Retinal pigment epithelial cell (primary cell): ENCODE results near the gene ST3GAL3.
A peak's percentile ranks its signal among the peaks of the same experiment; 100 is the strongest.

Experiments
- DNase-seq: peaks from one replicate; pipeline ENCODE4 v3.0.0-alpha.2; 2010; ENCODE audit warnings: low read depth
- H3K4me3 ChIP-seq: 2 replicates; pipeline ENCODE4 v1.5.1; 2011; ENCODE audit warnings: mild to moderate bottlenecking, low read length, control low read depth, moderate library complexity
- CTCF ChIP-seq: conservative IDR thresholded peaks from 2 replicates; pipeline ENCODE4 v1.5.1; 2011; ENCODE audit warnings: low read depth, low read length, control low read depth, inconsistent platforms

ST3GAL3 gene

GRCh38 chr1:43707190-43708001 lies at the start of gene ST3GAL3:
TSS of gene ST3GAL3 (plus strand) at chr1:43707536. CDS start at chr1:43736263, 28,727 bp downstream.
- peak within 1 kb of the TSS; percentile 84 for H3K4me3 ChIP-seq
- no peak for TF ChIP-seq CTCF
- peak; percentile 71 for DNase-seq

GRCh38 chr1:43659212-43660166 lies 47.8 kb upstream of the ST3GAL3 start:
- DNase-seq, result no peak
- no peak overlapping the region for H3K4me3 ChIP-seq
- no peak for TF ChIP-seq CTCF

GRCh38 chr1:43660355-43660754 lies 47.0 kb upstream of the ST3GAL3 start:
- no peak for DNase-seq
- no peak overlapping the region for H3K4me3 ChIP-seq
- no peak for TF ChIP-seq CTCF

GRCh38 chr1:43664369-43664768 lies 43.0 kb upstream of the ST3GAL3 start:
- no peak overlapping the region for H3K4me3 ChIP-seq
- TF ChIP-seq CTCF, result no peak
- no peak for DNase-seq

- DNase-seq, result no peak
Observed at GRCh38 chr1:43666608-43667007, 40.7 kb upstream of the ST3GAL3 start.

GRCh38 chr1:43668956-43669355 lies 38.4 kb upstream of the ST3GAL3 start:
- TF ChIP-seq CTCF, result no peak
- DNase-seq, result no peak
- no peak overlapping the region for H3K4me3 ChIP-seq

More at GRCh38 chr1:43666608-43667007, 40.7 kb upstream of the ST3GAL3 start:
- TF ChIP-seq CTCF, result no peak
- no peak overlapping the region for H3K4me3 ChIP-seq
